DND-41 (cell line): Measurements from ENCODE around the gene FAM193A.

Experiments
- CTCF ChIP-seq: IDR thresholded peaks from 2 replicates; pipeline ENCODE4 v1.5.1; 2012; ENCODE audit warnings: borderline replicate concordance, low read length, moderate library complexity, mild to moderate bottlenecking; ENCODE audit not compliant: poor library complexity, severe bottlenecking; ENCODE audit errors: extremely low read depth
- EZH2 ChIP-seq: IDR thresholded peaks from 3 replicates; pipeline ENCODE4 v1.6.1; 2012; ENCODE audit warnings: borderline replicate concordance, low read depth, mild to moderate bottlenecking, moderate library complexity, low read length, inconsistent platforms; ENCODE audit not compliant: severe bottlenecking

- TF ChIP-seq CTCF: no peak
- no peak for TF ChIP-seq EZH2
Measured at GRCh38 chr4:2607822-2608221, 71.4 kb downstream of the FAM193A start.
